Rectal smooth muscle tissue (tissue), 1 donor: ENCODE data around the gene SLC12A1.

Experiments used
- H3K27ac ChIP-seq: one replicate; pipeline ENCODE4 v1.7.0; 2013; ENCODE audit warnings: low read depth, low read length, inconsistent platforms
- H3K27me3 ChIP-seq: one replicate; pipeline ENCODE4 v1.7.0; 2013; ENCODE audit warnings: low read length; ENCODE audit not compliant: control insufficient read depth, insufficient read depth
- H3K36me3 ChIP-seq: one replicate; pipeline ENCODE4 v1.7.0; 2013; ENCODE audit warnings: low read length; ENCODE audit not compliant: control insufficient read depth, insufficient read depth
- H3K4me1 ChIP-seq: one replicate; pipeline ENCODE4 v1.7.0; 2013; ENCODE audit warnings: low read length; ENCODE audit not compliant: control insufficient read depth, insufficient read depth
- H3K4me3 ChIP-seq: one replicate; pipeline ENCODE4 v1.7.0; 2013; ENCODE audit warnings: low read length
- H3K9ac ChIP-seq: one replicate; pipeline ENCODE4 v1.7.0; 2013; ENCODE audit warnings: low read length

SLC12A1 gene

GRCh38 chr15:48289628-48290027 lies 83.5 kb downstream of the SLC12A1 start:
- Histone ChIP-seq H3K27me3 (no peaks in the 10 kb centered on the region), H3K27ac (no peak overlapping the region), H3K36me3 (no peaks in the 10 kb centered on the region), H3K4me3 (no peak overlapping the region), H3K9ac (no peak overlapping the region), H3K4me1 (no peaks in the 10 kb centered on the region)

- H3K27me3 ChIP-seq: no peaks in the 10 kb centered on the region
- no peaks in the 10 kb centered on the region for H3K36me3 ChIP-seq
- H3K9ac ChIP-seq: no peak overlapping the region
- no peak overlapping the region for H3K4me3 ChIP-seq
- H3K27ac ChIP-seq: no peak overlapping the region
- H3K4me1 ChIP-seq: no peaks in the 10 kb centered on the region
Observed at GRCh38 chr15:48292458-48292857, 86.4 kb downstream of the SLC12A1 start.

- no peaks in the 10 kb centered on the region for H3K36me3 ChIP-seq
- no peak overlapping the region for H3K4me3 ChIP-seq
- no peaks in the 10 kb centered on the region for H3K4me1 ChIP-seq
- H3K9ac ChIP-seq: no peak overlapping the region
- H3K27ac ChIP-seq: no peak overlapping the region
- no peaks in the 10 kb centered on the region for H3K27me3 ChIP-seq
Observed at GRCh38 chr15:48297668-48298067, 91.6 kb downstream of the SLC12A1 start.

GRCh38 chr15:48298914-48299313 lies 92.8 kb downstream of the SLC12A1 start:
- no peak overlapping the region for H3K9ac ChIP-seq
- no peaks in the 10 kb centered on the region for H3K36me3 ChIP-seq
- H3K4me3 ChIP-seq: no peak overlapping the region
- H3K27me3 ChIP-seq: no peaks in the 10 kb centered on the region
- no peaks in the 10 kb centered on the region for H3K4me1 ChIP-seq
- H3K27ac ChIP-seq: no peak overlapping the region

GRCh38 chr15:48300038-48300437 lies 93.9 kb downstream of the SLC12A1 start:
- H3K4me3 ChIP-seq: no peak overlapping the region
- H3K27ac ChIP-seq: no peak overlapping the region
- H3K4me1 ChIP-seq: no peaks in the 10 kb centered on the region
- no peak overlapping the region for H3K9ac ChIP-seq
- no peaks in the 10 kb centered on the region for H3K27me3 ChIP-seq
- no peaks in the 10 kb centered on the region for H3K36me3 ChIP-seq

- Histone ChIP-seq H3K27ac (no peak overlapping the region), H3K27me3 (no peaks in the 10 kb centered on the region), H3K4me3 (no peak overlapping the region), H3K36me3 (no peaks in the 10 kb centered on the region), H3K4me1 (no peaks in the 10 kb centered on the region), H3K9ac (no peak overlapping the region)
Observed at GRCh38 chr15:48304398-48304797, 98.3 kb downstream of the SLC12A1 start.

GRCh38 chr15:48306639-48307038 lies 100.5 kb downstream of the SLC12A1 start:
- H3K27me3 ChIP-seq: no peaks in the 10 kb centered on the region
- no peaks in the 10 kb centered on the region for H3K4me1 ChIP-seq
- H3K27ac ChIP-seq: no peak overlapping the region
- H3K9ac ChIP-seq: no peak overlapping the region
- no peaks in the 10 kb centered on the region for H3K36me3 ChIP-seq
- H3K4me3 ChIP-seq: no peak overlapping the region

GRCh38 chr15:48307586-48307985 lies 101.5 kb downstream of the SLC12A1 start:
- H3K4me3 ChIP-seq: no peak overlapping the region
- H3K9ac ChIP-seq: no peak overlapping the region
- no peak overlapping the region for H3K27ac ChIP-seq
- H3K4me1 ChIP-seq: no peaks in the 10 kb centered on the region
- H3K27me3 ChIP-seq: no peaks in the 10 kb centered on the region
- H3K36me3 ChIP-seq: no peaks in the 10 kb centered on the region

GRCh38 chr15:48309740-48310139 lies 103.6 kb downstream of the SLC12A1 start:
- H3K4me3 ChIP-seq: no peak overlapping the region
- H3K27me3 ChIP-seq: no peaks in the 10 kb centered on the region
- H3K9ac ChIP-seq: no peak overlapping the region
- H3K36me3 ChIP-seq: no peaks in the 10 kb centered on the region
- no peaks in the 10 kb centered on the region for H3K4me1 ChIP-seq
- H3K27ac ChIP-seq: no peak overlapping the region

GRCh38 chr15:48313216-48313615 lies 107.1 kb downstream of the SLC12A1 start:
- no peaks in the 10 kb centered on the region for H3K27me3 ChIP-seq
- H3K4me3 ChIP-seq: no peak overlapping the region
- no peaks in the 10 kb centered on the region for H3K4me1 ChIP-seq
- no peak overlapping the region for H3K9ac ChIP-seq
- H3K36me3 ChIP-seq: no peaks in the 10 kb centered on the region
- H3K27ac ChIP-seq: no peak overlapping the region

- Histone ChIP-seq H3K4me3 (no peak overlapping the region), H3K9ac (no peak overlapping the region), H3K36me3 (no peaks in the 10 kb centered on the region)
Observed at GRCh38 chr15:48315041-48315440, 108.9 kb downstream of the SLC12A1 start.

GRCh38 chr15:48317221-48317620 lies 111.1 kb downstream of the SLC12A1 start:
- no peak overlapping the region for H3K4me3 ChIP-seq
- H3K9ac ChIP-seq: no peak overlapping the region
- no peak overlapping the region for H3K27ac ChIP-seq
- H3K27me3 ChIP-seq: no peaks in the 10 kb centered on the region
- no peaks in the 10 kb centered on the region for H3K4me1 ChIP-seq
- H3K36me3 ChIP-seq: no peaks in the 10 kb centered on the region

More at GRCh38 chr15:48315041-48315440, 108.9 kb downstream of the SLC12A1 start:
- Histone ChIP-seq H3K27ac (no peak overlapping the region), H3K4me1 (no peaks in the 10 kb centered on the region), H3K27me3 (no peaks in the 10 kb centered on the region)

- H3K27ac ChIP-seq: no peak overlapping the region
- no peaks in the 10 kb centered on the region for H3K36me3 ChIP-seq
- no peak overlapping the region for H3K9ac ChIP-seq
- H3K4me1 ChIP-seq: no peaks in the 10 kb centered on the region
- H3K27me3 ChIP-seq: no peaks in the 10 kb centered on the region
- H3K4me3 ChIP-seq: no peak overlapping the region
Observed at GRCh38 chr15:48318131-48318530, 112.0 kb downstream of the SLC12A1 start.
